D721Med (cell line): ENCODE data around the gene VWA5A.

Experiments
- DNase-seq: peaks from one replicate; pipeline ENCODE4 v3.0.0; 2011; ENCODE audit warnings: low spot score; ENCODE audit not compliant: insufficient read length
- FAIRE-seq: peaks from 2 replicates; lab custom pipeline; 2011; peaks lifted over from hg19 to GRCh38; lab: Jason Lieb, UNC
- CTCF ChIP-seq: IDR thresholded peaks from 2 replicates; pipeline ENCODE4 v1.5.1; 2012; ENCODE audit warnings: mild to moderate bottlenecking, control low read depth; ENCODE audit not compliant: insufficient read depth; ENCODE audit errors: missing control alignments

The VWA5A gene

GRCh38 chr11:124080327-124081001 lies 34.8 kb upstream of the VWA5A start:
- TF ChIP-seq CTCF, result no peak
- no peak for FAIRE-seq
- no peak for DNase-seq

GRCh38 chr11:124081483-124081882 lies 33.8 kb upstream of the VWA5A start:
- no peak for TF ChIP-seq CTCF
- FAIRE-seq, result no peak
- DNase-seq, result no peak

GRCh38 chr11:124082371-124082770 lies 32.9 kb upstream of the VWA5A start:
- no peak for FAIRE-seq
- no peak for TF ChIP-seq CTCF
- no peak for DNase-seq

- DNase-seq (no peak), FAIRE-seq (no peak)
- no peak for TF ChIP-seq CTCF
Measured at GRCh38 chr11:124085583-124085982, 29.7 kb upstream of the VWA5A start.

- TF ChIP-seq CTCF, result no peak
- no peak for DNase-seq
Measured at GRCh38 chr11:124085997-124086846, 29.0 kb upstream of the VWA5A start.

GRCh38 chr11:124090996-124091395 lies 24.3 kb upstream of the VWA5A start:
- no peak for TF ChIP-seq CTCF
- FAIRE-seq (no peak), DNase-seq (no peak)

More at GRCh38 chr11:124085997-124086846, 29.0 kb upstream of the VWA5A start:
- FAIRE-seq, result no peak

GRCh38 chr11:124093330-124093729 lies 21.9 kb upstream of the VWA5A start:
- FAIRE-seq (no peak), DNase-seq (no peak)
- no peak for TF ChIP-seq CTCF
